Vagina (tissue), 2 donors: ENCODE results near the gene ITGBL1.

Experiments used
- CTCF ChIP-seq, 3 experiments: fragments of 450-650 bp in 2 of 3; fragments of 200-600 bp in 1 of 3; sonication (generic) in 1 of 3; IDR thresholded peaks; one replicate each; pipeline ENCODE4 v1.5.1; 2017 to 2019; ENCODE audit warnings: antibody characterized with exemption in 3 of 3, mild to moderate bottlenecking in 2 of 3, moderate library complexity in 2 of 3
- POLR2AphosphoS5 ChIP-seq, 2 donors: sonication (generic); formaldehyde crosslinking; IDR thresholded peaks; one replicate each; pipeline ENCODE4 v1.9.0; 2017; ENCODE audit warnings: antibody characterized with exemption in 2 of 2, mild to moderate bottlenecking in 2 of 2, low read depth in 1 of 2; ENCODE audit not compliant: insufficient read depth in 1 of 2

GRCh38 chr13:101452519-101453485 is at the start of gene ITGBL1:
- TF ChIP-seq CTCF (IDR thresholded peaks at IDR 0.05), result no peak
- peak in 1 of 2 donors; percentile 17 for TF ChIP-seq POLR2AphosphoS5 (IDR thresholded peaks at IDR 0.05; ENCODE audit: insufficient read depth in 1 of 2, low read depth in 1 of 2)
